Embryonic facial prominence (tissue), 1 donor: Measurements from ENCODE around the gene CEBPA.
"Not testable (repeated sequence)": the region's sequence is repeated elsewhere in the genome, so short reads cannot be mapped to it uniquely, and the experiment has no call there.

Experiments
- DNase-seq: peaks from one replicate; pipeline ENCODE4 v3.0.0-alpha.2; 2016; ENCODE audit errors: extremely low spot score

CEBPA gene

DNA sequence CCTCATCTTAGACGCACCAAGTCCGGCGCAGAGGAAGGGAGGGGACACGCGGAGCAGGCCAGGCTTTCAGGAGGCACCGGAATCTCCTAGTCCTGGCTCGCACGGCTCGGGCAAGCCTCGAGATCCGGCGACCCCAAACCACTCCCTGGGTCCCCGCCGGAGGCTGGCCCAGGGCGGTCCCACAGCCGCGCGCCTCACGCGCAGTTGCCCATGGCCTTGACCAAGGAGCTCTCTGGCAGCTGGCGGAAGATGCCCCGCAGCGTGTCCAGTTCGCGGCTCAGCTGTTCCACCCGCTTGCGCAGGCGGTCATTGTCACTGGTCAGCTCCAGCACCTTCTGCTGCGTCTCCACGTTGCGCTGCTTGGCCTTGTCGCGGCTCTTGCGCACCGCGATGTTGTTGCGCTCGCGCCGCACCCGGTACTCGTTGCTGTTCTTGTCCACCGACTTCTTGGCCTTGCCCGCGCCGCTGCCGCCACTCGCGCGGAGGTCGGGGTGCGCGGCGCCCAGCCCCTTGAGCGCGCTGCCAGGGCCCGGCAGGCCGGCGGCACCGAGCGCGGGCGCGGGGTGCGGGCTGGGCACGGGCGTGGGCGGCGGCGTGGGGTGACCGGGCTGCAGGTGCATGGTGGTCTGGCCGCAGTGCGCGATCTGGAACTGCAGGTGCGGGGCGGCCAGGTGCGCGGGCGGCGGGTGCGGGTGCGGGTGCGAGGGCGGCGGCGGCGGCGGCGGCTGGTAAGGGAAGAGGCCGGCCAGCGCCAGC lies 1.0 kb downstream of the CEBPA start:
- no peak for DNase-seq

DNA sequence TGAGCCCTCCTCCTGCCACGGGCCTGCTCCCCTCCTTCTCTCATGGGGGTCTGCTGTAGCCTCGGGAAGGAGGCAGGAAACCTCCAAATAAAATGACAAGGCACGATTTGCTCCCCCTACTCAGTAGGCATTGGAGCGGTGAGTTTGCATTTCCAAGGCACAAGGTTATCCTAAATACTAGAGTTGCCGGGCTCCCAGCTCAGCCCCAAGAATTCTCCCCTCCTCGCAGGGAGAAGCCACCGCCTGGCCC lies 1.5 kb downstream of the CEBPA start:
- no peak for DNase-seq

GRCh38 chr19:33300009-33300893 lies 2.1 kb downstream of the CEBPA start:
- no peak for DNase-seq

DNA sequence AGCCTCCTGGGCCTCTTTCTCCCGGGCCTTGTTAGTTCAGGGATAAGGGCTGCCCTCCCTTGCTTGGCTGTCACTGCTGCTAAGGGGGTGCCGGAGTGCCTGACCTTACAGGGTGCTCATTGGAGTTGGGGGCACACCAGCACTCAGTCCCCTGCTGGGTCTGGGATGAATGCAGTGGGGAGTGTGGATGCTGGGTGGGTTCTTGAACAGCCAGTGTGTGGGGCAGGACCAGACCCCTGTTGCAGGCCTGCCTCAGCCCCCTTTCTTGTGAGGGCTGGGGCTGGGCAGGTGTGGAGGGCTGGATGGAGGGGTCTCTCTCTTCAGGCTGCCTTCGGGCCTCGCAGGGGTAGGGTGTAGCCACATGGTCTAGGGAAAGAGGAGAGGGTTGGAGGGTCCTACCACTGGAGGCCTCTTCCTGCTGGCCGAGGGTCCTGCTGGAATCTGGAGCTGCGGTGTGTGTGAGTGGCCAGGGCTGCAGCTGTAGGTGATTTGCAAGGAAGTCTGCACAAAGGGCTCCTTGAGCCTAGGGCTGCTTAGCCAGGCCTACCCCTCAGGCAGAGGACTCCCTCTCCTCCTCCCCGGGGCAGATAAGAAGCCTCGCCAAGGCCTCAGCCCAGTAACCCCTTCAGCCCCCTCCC lies 3.2 kb downstream of the CEBPA start:
- no peak for DNase-seq

- DNase-seq, result no peak
Measured at GRCh38 chr19:33298146-33298911, 4.0 kb downstream of the CEBPA start.

- DNase-seq, result no peak
Measured at GRCh38 chr19:33297401-33298145, 4.8 kb downstream of the CEBPA start.

DNA sequence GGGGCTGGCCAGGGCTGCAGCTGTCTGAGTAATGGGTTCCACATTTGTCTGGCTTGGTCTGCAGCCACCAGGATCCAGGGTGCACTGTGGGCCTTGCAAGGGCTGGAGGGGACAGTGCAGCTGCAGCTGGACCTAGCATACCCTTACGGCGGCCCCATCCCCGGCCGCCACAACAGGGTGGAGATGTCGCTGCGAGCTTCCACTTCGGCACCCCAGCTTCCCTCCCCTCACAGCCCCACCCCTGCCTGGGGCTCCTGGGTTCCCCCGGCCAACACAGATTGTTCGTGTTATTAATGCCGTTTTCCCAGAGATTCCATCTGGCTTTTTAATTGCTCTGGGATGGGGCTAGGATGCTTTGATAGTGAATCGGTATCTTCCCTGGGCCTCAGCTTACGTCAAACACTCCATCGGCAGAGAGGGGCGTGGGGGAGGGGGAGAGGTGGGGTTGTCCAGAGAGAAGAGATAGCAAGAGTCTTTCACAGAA lies 5.8 kb downstream of the CEBPA start:
- no peak for DNase-seq

DNA sequence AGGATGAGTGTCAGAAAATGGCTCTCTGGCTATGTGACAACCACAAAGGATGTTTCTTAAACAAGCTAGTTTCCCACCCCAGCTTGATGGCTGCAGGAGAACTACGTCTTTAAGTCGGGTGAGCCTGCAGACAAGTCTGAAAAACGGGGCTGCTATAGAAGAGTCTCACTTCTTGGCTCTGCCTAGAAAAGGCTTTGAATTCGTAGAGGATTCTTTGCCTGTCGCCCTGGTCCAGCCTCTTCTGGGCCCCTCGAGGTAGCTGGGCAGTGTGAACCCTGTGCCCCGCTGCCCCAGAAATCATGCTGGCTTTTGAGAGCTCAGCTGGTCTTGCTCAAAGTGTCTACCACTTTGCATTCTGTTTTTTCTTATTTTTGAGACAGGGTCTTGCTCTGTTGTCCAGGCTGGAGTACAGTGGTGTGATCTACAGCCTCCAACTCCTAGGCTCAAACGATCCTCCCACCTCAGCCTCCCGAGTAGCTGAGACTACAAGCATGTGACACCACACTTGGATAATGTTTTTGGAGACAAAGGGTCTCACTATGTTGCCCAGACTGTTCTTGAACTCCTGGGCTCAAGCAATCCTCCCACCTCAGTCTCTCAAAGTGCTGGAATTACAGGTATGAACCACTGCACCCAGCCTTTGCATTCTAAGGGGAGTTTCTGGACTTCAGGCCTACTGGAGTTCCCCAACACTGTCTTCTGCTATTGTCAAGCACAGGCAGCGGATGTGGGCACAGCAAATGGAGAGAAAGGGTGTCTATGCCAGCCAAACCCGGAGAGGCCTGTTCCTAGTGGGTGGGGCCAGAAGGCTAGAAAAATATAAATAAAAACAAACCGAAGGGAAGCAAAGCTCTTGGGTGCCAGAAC lies 6.5 kb downstream of the CEBPA start:
- DNase-seq, result no peak

DNA sequence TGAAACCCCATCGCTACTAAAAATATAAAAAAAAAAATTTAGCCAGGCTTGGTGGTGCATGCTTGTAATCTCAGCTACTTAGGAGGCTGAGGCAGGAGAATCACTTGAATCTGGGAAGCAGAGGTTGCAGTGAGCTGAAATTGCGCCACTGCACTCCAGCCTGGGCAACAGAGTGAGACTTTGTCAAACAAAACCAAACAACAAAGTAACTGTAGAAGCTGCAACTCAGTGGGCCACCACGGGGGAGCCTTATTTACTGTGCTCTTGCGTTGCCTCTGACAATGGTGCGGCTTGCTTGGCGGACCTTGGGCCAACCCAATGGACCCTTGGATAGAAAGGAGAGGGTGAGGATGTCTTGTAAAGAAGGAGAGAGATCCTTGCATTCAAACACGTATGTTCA lies 7.3 kb downstream of the CEBPA start:
- not testable (repeated sequence) for DNase-seq

DNA sequence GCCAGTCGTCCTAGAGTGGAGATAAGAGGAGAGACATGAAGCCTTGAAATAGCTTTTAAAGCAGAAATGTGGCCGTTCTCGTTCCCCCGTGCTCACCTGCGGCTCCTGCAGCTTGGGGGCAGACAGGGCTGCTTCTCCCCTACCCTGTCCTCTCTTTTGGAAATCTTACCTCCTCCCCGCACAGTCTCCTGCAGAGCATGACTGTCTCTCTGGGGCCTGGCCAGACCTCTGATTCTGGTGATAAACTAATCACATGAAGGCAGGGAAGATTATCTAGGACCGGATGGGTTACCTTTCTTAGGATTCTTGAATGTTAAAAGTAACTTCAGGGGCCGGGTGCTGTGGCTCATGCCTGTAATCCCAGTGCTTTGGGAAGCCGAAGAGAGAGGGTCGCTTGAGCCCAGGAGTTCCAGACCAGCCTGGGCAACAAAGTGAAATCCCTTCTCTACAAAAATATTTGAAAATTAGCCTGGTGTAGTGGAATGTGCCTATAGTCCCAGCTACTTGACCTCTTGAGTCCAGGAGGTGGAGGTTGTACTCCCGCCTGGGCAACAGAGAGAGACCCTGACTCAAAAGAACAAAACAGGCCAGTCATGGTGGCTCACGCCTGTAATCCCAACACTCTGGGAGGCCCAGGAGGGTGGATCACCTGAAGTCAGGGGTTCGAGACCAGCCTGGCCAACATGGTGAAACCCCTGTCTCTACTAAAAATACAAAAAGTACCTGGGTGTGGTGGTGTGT lies 8.1 kb downstream of the CEBPA start:
- DNase-seq, result no peak

DNA sequence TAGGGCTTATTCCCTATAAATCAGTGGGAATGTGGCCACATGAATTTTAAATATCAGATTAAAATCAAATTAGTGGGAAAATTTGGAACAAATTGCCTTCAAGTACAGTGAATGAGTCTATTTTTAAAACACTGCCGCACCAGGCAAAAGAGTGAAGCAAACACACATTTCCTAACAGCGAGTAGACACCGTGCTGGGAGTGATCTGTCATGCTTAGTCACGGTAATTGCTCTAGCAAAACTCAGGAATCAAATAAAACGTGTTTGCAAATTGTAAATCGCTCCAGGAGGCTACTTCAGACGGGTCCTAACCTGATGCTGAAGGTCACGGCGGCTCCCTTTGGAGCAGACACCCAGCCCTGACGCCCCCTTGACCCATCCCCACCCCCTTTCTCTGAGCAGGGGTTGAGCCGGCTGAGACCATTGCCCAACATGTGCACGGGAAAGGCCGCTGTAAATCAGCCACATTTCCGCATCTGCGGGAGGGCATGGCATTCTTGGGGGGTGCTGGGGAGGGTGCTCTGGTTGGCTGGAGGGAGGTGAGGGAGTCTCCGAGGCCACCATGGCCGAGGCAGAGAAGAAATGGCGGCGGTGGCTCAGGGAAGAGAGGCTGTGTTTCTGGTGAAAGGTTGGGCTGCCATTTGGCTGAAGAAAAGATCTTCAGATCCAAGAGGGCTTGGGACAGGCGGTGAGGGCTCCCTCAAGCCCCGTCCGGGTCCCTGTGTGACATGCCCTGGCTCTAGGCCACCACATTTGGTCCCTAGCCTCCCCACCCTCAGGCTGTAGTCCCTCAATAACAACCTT lies 8.9 kb downstream of the CEBPA start:
- DNase-seq, result no peak

GRCh38 chr19:33292595-33293254 lies 9.6 kb downstream of the CEBPA start:
- DNase-seq, result no peak

- DNase-seq, result no peak
Measured at GRCh38 chr19:33291623-33292534, 10.5 kb downstream of the CEBPA start.

- no peak for DNase-seq
Measured at GRCh38 chr19:33290956-33291622, 11.2 kb downstream of the CEBPA start.

DNA sequence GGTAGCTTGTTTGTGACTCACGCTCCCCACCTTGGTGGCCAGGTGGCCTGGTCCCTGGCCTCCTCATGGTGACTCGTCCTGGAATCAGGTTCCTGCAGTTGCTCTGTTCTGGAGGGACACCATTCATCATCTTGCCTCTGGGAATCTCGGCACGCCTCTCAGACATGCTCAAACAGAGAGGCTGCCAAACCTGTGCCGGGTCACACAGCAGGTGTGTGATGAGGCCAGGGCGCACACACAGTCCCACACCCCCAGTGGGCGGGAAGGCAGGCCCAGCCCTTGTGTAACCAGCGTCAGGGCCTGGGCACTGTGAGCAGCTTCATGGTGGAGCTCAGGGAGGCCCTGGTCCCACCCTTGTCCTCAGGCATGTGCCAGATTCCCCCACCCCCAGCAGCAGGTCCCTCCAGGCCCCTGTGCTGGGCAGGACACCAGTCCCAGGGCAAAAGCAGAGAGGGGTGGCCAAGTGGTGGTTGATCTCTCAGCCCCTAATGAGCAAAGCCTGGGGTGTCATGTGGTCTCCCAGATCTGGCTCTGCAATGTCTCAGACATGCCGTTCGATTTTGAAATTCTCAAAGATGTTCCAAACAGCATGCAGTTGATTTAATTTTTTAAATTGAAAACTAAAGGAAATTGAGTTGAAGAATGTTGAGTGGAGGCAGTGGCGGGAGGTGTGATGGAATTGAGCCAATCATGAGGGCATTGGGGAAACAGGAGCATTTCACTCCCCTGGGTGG lies 12.1 kb downstream of the CEBPA start:
- DNase-seq, result no peak

DNA sequence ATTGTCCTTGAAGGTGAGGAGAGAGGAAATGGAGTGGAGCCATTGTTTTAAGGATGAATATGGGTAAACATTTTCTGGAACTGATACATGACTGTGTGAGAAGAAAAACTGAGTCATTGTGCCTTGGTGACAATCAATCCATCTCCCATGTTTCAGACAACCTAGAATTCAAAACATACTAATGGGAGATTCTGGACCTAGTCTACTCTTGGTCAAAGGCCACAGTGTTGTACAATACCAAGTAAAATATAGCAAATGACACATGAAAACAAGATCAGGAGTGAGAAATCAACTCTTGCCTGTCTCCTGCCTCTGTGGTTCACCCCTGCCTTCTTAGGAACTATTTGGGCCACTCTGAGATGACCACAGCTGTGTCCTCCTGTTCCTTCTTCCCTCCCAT lies 13.1 kb downstream of the CEBPA start:
- DNase-seq, result no peak
